Peyer's patch (tissue), 4 donors: Measurements from ENCODE around the gene CPSF7.

Experiments
- CTCF ChIP-seq, 6 experiments: fragments of 450-650 bp in 4 of 6; fragments of 200-600 bp in 2 of 6; sonication (generic) in 1 of 6; IDR thresholded peaks; one replicate each; pipeline ENCODE4 v1.5.1; 2017 to 2019; ENCODE audit warnings: antibody characterized with exemption in 6 of 6, mild to moderate bottlenecking in 3 of 6, moderate library complexity in 1 of 6
- POLR2A ChIP-seq, 2 donors: fragments of 450-650 bp; IDR thresholded peaks; one replicate each; pipeline ENCODE4 v1.5.1; 2017; ENCODE audit warnings: antibody characterized with exemption in 2 of 2, mild to moderate bottlenecking in 2 of 2, moderate library complexity in 2 of 2

GRCh38 chr11:61358566-61358965 lies 71.2 kb downstream of the CPSF7 start:
- TF ChIP-seq POLR2A (IDR thresholded peaks at IDR 0.05) (no peak), CTCF (IDR thresholded peaks at IDR 0.05) (no peak)
